H9 (cell line): ENCODE measurements around the gene RAP1GDS1. TPM values are rescaled to one million over a fixed set of nuclear protein-coding genes. Genes with fewer than 3 reads are reported as not detected.

ENCODE experiments used
- DNase-seq: peaks from one replicate; pipeline ENCODE4 v3.0.0-alpha.2; 2017
- H2AFZ ChIP-seq: one replicate; pipeline ENCODE4 v1.6.1; 2013; ENCODE audit warnings: mild to moderate bottlenecking, low read length, control low read depth, moderate library complexity
- H2AK5ac ChIP-seq: 2 replicates; pipeline ENCODE4 v1.6.1; 2013; ENCODE audit warnings: low read length, control low read depth, mixed read lengths; ENCODE audit not compliant: insufficient read length
- H2BK120ac ChIP-seq: one replicate; pipeline ENCODE4 v1.6.1; 2013; ENCODE audit warnings: low read depth, mild to moderate bottlenecking, low read length, control low read depth, inconsistent platforms; ENCODE audit not compliant: poor library complexity, severe bottlenecking
- H2BK12ac ChIP-seq: 2 replicates; pipeline ENCODE4 v1.6.1; 2013; ENCODE audit warnings: low read length, control low read depth, mixed read lengths, low read depth; ENCODE audit not compliant: insufficient read length
- H2BK15ac ChIP-seq: 2 replicates; pipeline ENCODE4 v1.6.1; 2013; ENCODE audit warnings: low read depth, low read length, control low read depth
- H2BK20ac ChIP-seq: one replicate; pipeline ENCODE4 v1.6.1; 2013; ENCODE audit warnings: low read depth, mild to moderate bottlenecking, low read length, control low read depth, inconsistent platforms; ENCODE audit not compliant: poor library complexity, severe bottlenecking
- H2BK5ac ChIP-seq: 2 replicates; pipeline ENCODE4 v1.6.1; 2013; ENCODE audit warnings: low read length, control low read depth, mixed read lengths; ENCODE audit not compliant: insufficient read length
- H3K14ac ChIP-seq: 2 replicates; pipeline ENCODE4 v1.6.1; 2013; ENCODE audit warnings: low read length, control low read depth; ENCODE audit not compliant: insufficient read depth
- H3K18ac ChIP-seq: 2 replicates; pipeline ENCODE4 v1.6.1; 2013; ENCODE audit warnings: low read depth, mild to moderate bottlenecking, mixed read lengths, low read length, control low read depth; ENCODE audit not compliant: insufficient read length
- H3K23ac ChIP-seq: 2 replicates; pipeline ENCODE4 v1.6.1; 2013; ENCODE audit warnings: low read length, control low read depth, mixed read lengths, low read depth; ENCODE audit not compliant: insufficient read length
- H3K23me2 ChIP-seq: 2 replicates; pipeline ENCODE4 v1.6.1; 2013; ENCODE audit warnings: low read depth, mild to moderate bottlenecking, mixed read lengths, low read length, control low read depth; ENCODE audit not compliant: insufficient read length, poor library complexity, severe bottlenecking
- H3K27ac ChIP-seq: 2 replicates; pipeline ENCODE4 v1.5.1; 2013; ENCODE audit warnings: low read length, control low read depth, mixed read lengths, low read depth; ENCODE audit not compliant: insufficient read length
- H3K27me3 ChIP-seq: 2 replicates; pipeline ENCODE4 v1.6.1; 2013; ENCODE audit warnings: low read length, control low read depth, inconsistent platforms; ENCODE audit not compliant: insufficient read depth
- H3K4ac ChIP-seq: 2 replicates; pipeline ENCODE4 v1.6.1; 2013; ENCODE audit warnings: low read depth, mild to moderate bottlenecking, control low read depth, inconsistent platforms, low read length, moderate library complexity
- H3K4me1 ChIP-seq: 2 replicates; pipeline ENCODE4 v1.6.1; 2013; ENCODE audit warnings: low read length, control low read depth, inconsistent platforms; ENCODE audit not compliant: insufficient read depth
- H3K4me2 ChIP-seq: 2 replicates; pipeline ENCODE4 v1.6.1; 2013; ENCODE audit warnings: low read length, control low read depth, mixed read lengths; ENCODE audit not compliant: insufficient read length, insufficient read depth
- H3K56ac ChIP-seq: 2 replicates; pipeline ENCODE4 v1.6.1; 2013; ENCODE audit warnings: low read depth, mild to moderate bottlenecking, mixed read lengths, low read length, control low read depth; ENCODE audit not compliant: insufficient read length
- H3K79me1 ChIP-seq: 2 replicates; pipeline ENCODE4 v1.6.1; 2013; ENCODE audit warnings: low read depth, mild to moderate bottlenecking, moderate library complexity, low read length, control low read depth, inconsistent platforms; ENCODE audit not compliant: insufficient read depth, poor library complexity, severe bottlenecking
- H3K79me2 ChIP-seq: 2 replicates; pipeline ENCODE4 v1.6.1; 2013; ENCODE audit warnings: low read length, control low read depth, inconsistent platforms; ENCODE audit not compliant: insufficient read depth
- H3K9ac ChIP-seq: 2 replicates; pipeline ENCODE4 v1.6.1; 2013; ENCODE audit warnings: low read length, control low read depth, mixed read lengths; ENCODE audit not compliant: insufficient read length; ENCODE audit errors: extremely low read depth
- H3K9me3 ChIP-seq: one replicate; pipeline ENCODE4 v1.6.1; 2013; ENCODE audit warnings: low read depth, low read length, inconsistent platforms; ENCODE audit not compliant: control insufficient read depth
- H3T11ph ChIP-seq: one replicate; pipeline ENCODE4 v1.6.1; 2013; ENCODE audit warnings: mild to moderate bottlenecking, low read length, control low read depth, inconsistent platforms
- H4K20me1 ChIP-seq: one replicate; pipeline ENCODE4 v1.6.1; 2013; ENCODE audit not compliant: control insufficient read depth, insufficient read length, insufficient read depth
- H4K5ac ChIP-seq: 2 replicates; pipeline ENCODE4 v1.6.1; 2013; ENCODE audit warnings: low read depth, mild to moderate bottlenecking, mixed read lengths, low read length, control low read depth; ENCODE audit not compliant: insufficient read length
- H4K8ac ChIP-seq: replicated peaks from 2 replicates; pipeline ENCODE4 v1.6.1; 2013; ENCODE audit warnings: low read length, control low read depth, mixed read lengths, low read depth; ENCODE audit not compliant: insufficient read length
- H4K91ac ChIP-seq: 2 replicates; pipeline ENCODE4 v1.6.1; 2013; ENCODE audit warnings: low read depth, mild to moderate bottlenecking, moderate library complexity, mixed read lengths, low read length, control low read depth; ENCODE audit not compliant: insufficient read length
- H3K27ac Mint-ChIP-seq, 3 experiments: 2 replicates in 2 of 3; 3 replicates in 1 of 3; pipeline ENCODE4 v1.8.0; 2020 to 2021; ENCODE audit warnings: mixed read lengths in 3 of 3, mild to moderate bottlenecking in 1 of 3, moderate library complexity in 1 of 3
- H3K27me3 Mint-ChIP-seq: 2 replicates; pipeline ENCODE4 v1.8.0; 2021; ENCODE audit warnings: low read depth, mild to moderate bottlenecking, moderate library complexity, mixed read lengths
- H3K36me3 Mint-ChIP-seq, 3 experiments: 2 replicates in 2 of 3; 3 replicates in 1 of 3; pipeline ENCODE4 v1.8.0; 2020 to 2021; ENCODE audit warnings: low read depth in 3 of 3, mixed read lengths in 3 of 3; ENCODE audit not compliant: insufficient read depth in 1 of 3
- H3K4me1 Mint-ChIP-seq, 2 experiments: 2 replicates each; pipeline ENCODE4 v1.8.0; 2020; ENCODE audit warnings: mixed read lengths in 2 of 2
- H3K4me3 Mint-ChIP-seq, 2 experiments: 2 replicates in 1 of 2; 3 replicates in 1 of 2; pipeline ENCODE4 v1.8.0; 2020 to 2021; ENCODE audit warnings: mild to moderate bottlenecking in 2 of 2, mixed read lengths in 2 of 2, moderate library complexity in 1 of 2
- H3K9me3 Mint-ChIP-seq, 2 experiments: 2 replicates in 1 of 2; 3 replicates in 1 of 2; pipeline ENCODE4 v1.8.0; 2020; ENCODE audit warnings: mild to moderate bottlenecking in 2 of 2, mixed read lengths in 2 of 2, moderate library complexity in 1 of 2
- WGBS: extraction: QIAGEN DNeasy Blood & Tissue Kit; methylation state at CpG from one replicate; pipeline ENCODE4 v1.1.7; 2013; ENCODE audit warnings: missing lambda C conversion rate, low lambda C conversion rate, mixed read lengths; ENCODE audit not compliant: insufficient read length; ENCODE audit errors: extremely low coverage; 5-methylcytosine and 5-hydroxymethylcytosine counted together
- total RNA-seq: library from RNA; stranded (reverse); gene quantifications from 2 replicates; pipeline ENCODE4 v1.2.1, GENCODE V29; 2021
- TF ChIP-seq, protein P1 (sequence below): fragments of 200-600 bp; sonication (generic); conservative IDR thresholded peaks from 3 replicates; pipeline ENCODE4 v1.8.0; 2021; ENCODE audit warnings: antibody characterized with exemption, mild to moderate bottlenecking

Gene RAP1GDS1
- total RNA-seq, 1 experiment from 2014 or later = 25.2 TPM

DNA sequence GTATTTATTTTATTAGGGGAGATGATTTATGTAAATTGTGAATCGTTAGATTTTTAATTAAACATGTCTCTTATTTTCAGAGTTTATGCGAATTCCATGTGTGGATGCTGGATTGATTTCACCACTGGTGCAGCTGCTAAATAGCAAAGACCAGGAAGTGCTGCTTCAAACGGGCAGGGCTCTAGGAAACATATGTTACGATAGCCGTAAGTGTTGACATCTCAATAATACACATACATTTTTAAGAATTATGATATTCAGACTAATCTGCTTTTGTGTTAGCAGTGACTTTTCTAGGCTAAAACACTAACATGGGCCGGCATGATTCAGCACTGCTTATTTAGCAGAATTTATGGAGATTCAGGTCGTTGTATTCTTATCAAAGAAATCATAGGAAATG lies 91.2 kb downstream of the RAP1GDS1 start:
- no peak overlapping the region for H3K27ac ChIP-seq
- H3K4me1 ChIP-seq = no peaks in the 10 kb centered on the region
- no peak overlapping the region for H2BK20ac ChIP-seq
- Mint-ChIP-seq H3K36me3 (peaks cover 8 to 12% (median 10%) of the 10 kb centered on the region in 3 experiments), H3K4me3 (no peak overlapping the region), H3K4me1 (no peaks in the 10 kb centered on the region), H3K27ac (no peak overlapping the region), H3K27me3 (no peaks in the 10 kb centered on the region), H3K9me3 (peaks cover 7 to 10% of the 10 kb centered on the region in 2 experiments; a peak in 4 of 5 replicates)
- H4K5ac ChIP-seq = no peak overlapping the region
- H3K79me1 ChIP-seq = no peaks in the 10 kb centered on the region
- no peak overlapping the region for H4K91ac ChIP-seq
- TF ChIP-seq, protein P1, sequence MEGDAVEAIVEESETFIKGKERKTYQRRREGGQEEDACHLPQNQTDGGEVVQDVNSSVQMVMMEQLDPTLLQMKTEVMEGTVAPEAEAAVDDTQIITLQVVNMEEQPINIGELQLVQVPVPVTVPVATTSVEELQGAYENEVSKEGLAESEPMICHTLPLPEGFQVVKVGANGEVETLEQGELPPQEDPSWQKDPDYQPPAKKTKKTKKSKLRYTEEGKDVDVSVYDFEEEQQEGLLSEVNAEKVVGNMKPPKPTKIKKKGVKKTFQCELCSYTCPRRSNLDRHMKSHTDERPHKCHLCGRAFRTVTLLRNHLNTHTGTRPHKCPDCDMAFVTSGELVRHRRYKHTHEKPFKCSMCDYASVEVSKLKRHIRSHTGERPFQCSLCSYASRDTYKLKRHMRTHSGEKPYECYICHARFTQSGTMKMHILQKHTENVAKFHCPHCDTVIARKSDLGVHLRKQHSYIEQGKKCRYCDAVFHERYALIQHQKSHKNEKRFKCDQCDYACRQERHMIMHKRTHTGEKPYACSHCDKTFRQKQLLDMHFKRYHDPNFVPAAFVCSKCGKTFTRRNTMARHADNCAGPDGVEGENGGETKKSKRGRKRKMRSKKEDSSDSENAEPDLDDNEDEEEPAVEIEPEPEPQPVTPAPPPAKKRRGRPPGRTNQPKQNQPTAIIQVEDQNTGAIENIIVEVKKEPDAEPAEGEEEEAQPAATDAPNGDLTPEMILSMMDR = no peak
- H3K27me3 ChIP-seq = no peaks in the 10 kb centered on the region
- no peak overlapping the region for H2AK5ac ChIP-seq
- no peak overlapping the region for H3K4ac ChIP-seq
- no peak overlapping the region for H2AFZ ChIP-seq
- H3K23ac ChIP-seq = no peak overlapping the region
- 100% methylated on average over 1 of the region's 7 CpGs for WGBS
- no peak overlapping the region for H2BK5ac ChIP-seq
- H2BK15ac ChIP-seq = no peak overlapping the region
- H3K9ac ChIP-seq = no peak overlapping the region
- H3T11ph ChIP-seq = no peak overlapping the region
- no peaks in the 10 kb centered on the region for H3K23me2 ChIP-seq
- no peak overlapping the region for H2BK12ac ChIP-seq
- H3K4me2 ChIP-seq = no peak overlapping the region
- no peak overlapping the region for H3K56ac ChIP-seq
- H3K18ac ChIP-seq = no peak overlapping the region
- H2BK120ac ChIP-seq = no peak overlapping the region
- no peak for DNase-seq
- no peaks in the 10 kb centered on the region for H4K20me1 ChIP-seq
- H3K79me2 ChIP-seq = no peaks in the 10 kb centered on the region
- H3K9me3 ChIP-seq = no peaks in the 10 kb centered on the region
- H3K14ac ChIP-seq = no peak overlapping the region
- H4K8ac ChIP-seq = no peak overlapping the region
